CD4-positive, alpha-beta T cell treated with Interferon alpha-2 for 1 hour (primary cell): ENCODE measurements around the gene EXTL2.
A peak's percentile ranks its signal among the peaks of the same experiment; 100 is the strongest.
"Not testable (repeated sequence)": the region's sequence is repeated elsewhere in the genome, so short reads cannot be mapped to it uniquely, and the experiment has no call there.

ENCODE experiments used
- DNase-seq, 2 donors: peaks; one replicate each; pipeline ENCODE4 v3.0.0-alpha.2; 2020 to 2022

The EXTL2 gene

GRCh38 chr1:100855116-100855515, 39.5 kb downstream of the EXTL2 start:
- DNase-seq: not testable (repeated sequence)

GRCh38 chr1:100852976-100853375, 41.7 kb downstream of the EXTL2 start:
- no peak for DNase-seq

GRCh38 chr1:100851726-100852125, 42.9 kb downstream of the EXTL2 start:
- no peak for DNase-seq

- DNase-seq: no peak
These were observed 47.1 kb downstream of the EXTL2 start for GRCh38 chr1:100847361-100848082.

GRCh38 chr1:100843160-100843559, 51.5 kb downstream of the EXTL2 start:
- not testable (repeated sequence) for DNase-seq

- DNase-seq: no peak
These were observed 58.5 kb downstream of the EXTL2 start for GRCh38 chr1:100835866-100836842.

GRCh38 chr1:100834777-100835660, 59.6 kb downstream of the EXTL2 start:
- DNase-seq: peak in 1 of 2 donors; percentile 21

- DNase-seq: no peak
These were observed 61.8 kb downstream of the EXTL2 start for GRCh38 chr1:100832694-100833428.

- DNase-seq: not testable (repeated sequence)
These were observed 69.0 kb downstream of the EXTL2 start for GRCh38 chr1:100825666-100826065.
